HUES6 (cell line): ENCODE measurements around the gene ZYG11A.
A peak's percentile ranks its signal among the peaks of the same experiment; 100 is the strongest.
"Not testable (repeated sequence)": the region's sequence is repeated elsewhere in the genome, so short reads cannot be mapped to it uniquely, and the experiment has no call there.

ENCODE experiments used
- H3K27ac ChIP-seq: 2 replicates; pipeline ENCODE4 v1.7.0; 2013; ENCODE audit warnings: low read depth, mild to moderate bottlenecking, low read length, inconsistent platforms
- H3K27me3 ChIP-seq: 2 replicates; pipeline ENCODE4 v1.6.1; 2013; ENCODE audit warnings: low read length; ENCODE audit not compliant: control insufficient read depth, insufficient read depth
- H3K36me3 ChIP-seq: 2 replicates; pipeline ENCODE4 v1.6.1; 2013; ENCODE audit warnings: low read length; ENCODE audit not compliant: control insufficient read depth, insufficient read depth
- H3K4me1 ChIP-seq: 2 replicates; pipeline ENCODE4 v1.6.1; 2013; ENCODE audit warnings: low read length; ENCODE audit not compliant: control insufficient read depth, insufficient read depth
- H3K4me3 ChIP-seq: 2 replicates; pipeline ENCODE4 v1.5.1; 2013; ENCODE audit warnings: low read depth, low read length
- H3K9ac ChIP-seq: one replicate; pipeline ENCODE4 v1.6.1; 2013; ENCODE audit warnings: mild to moderate bottlenecking, low read length
- H3K9me3 ChIP-seq: 2 replicates; pipeline ENCODE4 v1.6.1; 2013; ENCODE audit warnings: low read depth, low read length; ENCODE audit not compliant: control insufficient read depth, insufficient read depth

The ZYG11A gene

DNA sequence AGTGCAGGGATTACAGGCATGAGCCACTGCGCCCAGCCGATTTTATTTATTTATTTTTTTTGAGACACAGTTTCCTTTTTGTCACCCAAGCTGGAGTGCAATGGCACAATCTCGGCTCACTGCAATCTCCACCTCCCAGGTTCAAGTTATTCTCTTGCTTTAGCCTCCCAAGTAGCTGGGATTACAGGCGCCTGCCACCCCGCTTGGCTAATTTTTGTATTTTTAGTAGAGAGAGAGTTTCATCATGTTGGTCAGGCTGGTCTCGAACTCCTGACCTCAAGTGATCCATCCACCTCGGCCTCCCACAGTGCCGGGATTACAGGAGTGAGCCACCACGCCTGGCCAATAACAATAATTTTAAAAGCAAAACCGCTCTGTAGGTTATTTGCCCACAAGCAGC, 3.4 kb upstream of the ZYG11A start:
- not testable (repeated sequence) for H3K9me3 ChIP-seq, H3K27ac ChIP-seq, H3K36me3 ChIP-seq, H3K9ac ChIP-seq, H3K4me3 ChIP-seq
- Histone ChIP-seq H3K27me3 (peaks cover 18% of the 10 kb centered on the region), H3K4me1 (peaks cover 20% of the 10 kb centered on the region)

DNA sequence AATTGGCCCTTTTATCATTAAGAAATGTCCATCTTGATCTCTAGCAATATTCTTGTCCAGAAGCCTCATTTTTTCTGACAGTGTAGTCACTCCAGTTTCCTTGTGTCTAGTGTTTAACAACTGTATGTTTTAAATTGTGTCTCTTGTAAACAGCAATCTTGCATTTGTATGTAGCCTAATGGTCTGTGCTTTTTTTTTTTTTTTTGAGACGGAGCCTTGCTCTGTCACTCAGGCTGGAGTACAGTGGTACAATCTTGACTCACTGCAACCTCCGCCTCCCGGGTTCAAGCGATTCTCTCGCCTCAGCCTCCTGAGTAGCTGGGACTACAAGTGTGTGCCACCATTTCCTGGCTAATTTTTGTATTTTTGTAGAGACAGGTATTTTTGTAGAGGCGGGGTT, 2.6 kb downstream of the ZYG11A start:
- not testable (repeated sequence) for H3K27ac ChIP-seq, H3K9me3 ChIP-seq, H3K36me3 ChIP-seq, H3K4me1 ChIP-seq
- Histone ChIP-seq H3K9ac (peak overlapping the region; percentile 24), H3K27me3 (peaks cover 18% of the 10 kb centered on the region), H3K4me3 (peak overlapping the region; percentile 38; the same call in 1 of the 2 replicates)

DNA sequence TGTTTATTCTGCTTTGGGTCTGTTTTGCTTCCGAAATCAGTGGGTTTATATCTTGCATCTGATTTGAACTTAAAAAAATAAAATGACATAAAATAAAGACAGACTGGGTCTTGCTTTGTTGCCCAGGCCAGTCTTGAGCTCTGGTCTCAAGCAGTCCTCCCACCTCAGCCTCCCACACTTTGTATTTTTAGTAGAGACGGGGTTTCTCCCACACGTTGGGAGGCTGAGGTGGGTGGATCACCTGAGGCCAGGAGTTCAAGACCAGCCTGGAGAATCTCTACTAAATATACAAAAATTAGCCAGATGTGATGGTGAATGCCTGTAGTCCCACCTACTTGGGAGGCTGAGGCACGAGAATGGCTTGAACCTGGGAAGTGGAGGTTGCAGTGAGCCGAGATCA, 5.9 kb downstream of the ZYG11A start:
- Histone ChIP-seq H3K4me1 (peaks cover 4% of the 10 kb centered on the region; the same call in 1 of the 2 replicates), H3K36me3 (no peaks in the 10 kb centered on the region), H3K4me3 (no peak overlapping the region), H3K9ac (no peak overlapping the region), H3K9me3 (no peaks in the 10 kb centered on the region), H3K27ac (no peak overlapping the region), H3K27me3 (peaks cover under 1% of the 10 kb centered on the region)

DNA sequence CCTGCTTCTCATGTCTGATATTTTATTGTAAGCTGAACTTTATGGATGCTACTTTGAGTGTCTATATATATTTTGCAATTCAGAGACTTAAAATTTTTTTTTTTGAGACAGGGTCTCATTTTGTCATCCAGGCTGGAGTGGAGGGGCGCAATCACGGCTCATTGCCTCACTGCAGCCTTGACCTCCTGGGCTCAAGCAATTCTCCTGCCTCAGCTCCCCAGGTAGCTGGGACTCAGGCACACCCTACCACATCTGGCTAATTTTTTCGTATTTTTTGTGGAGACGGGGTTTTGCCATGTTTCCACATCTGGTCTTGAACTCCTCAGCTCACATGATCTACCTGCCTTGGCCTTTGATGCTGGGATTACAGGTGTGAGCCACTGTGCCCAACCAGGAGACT, 8.4 kb downstream of the ZYG11A start:
- peaks cover 13% of the 10 kb centered on the region; the same call in 1 of the 2 replicates for H3K36me3 ChIP-seq
- H3K9ac ChIP-seq = no peak overlapping the region
- no peak overlapping the region for H3K4me3 ChIP-seq
- no peak overlapping the region for H3K27ac ChIP-seq
- no peaks in the 10 kb centered on the region for H3K4me1 ChIP-seq
- no peaks in the 10 kb centered on the region for H3K27me3 ChIP-seq
- no peaks in the 10 kb centered on the region for H3K9me3 ChIP-seq

DNA sequence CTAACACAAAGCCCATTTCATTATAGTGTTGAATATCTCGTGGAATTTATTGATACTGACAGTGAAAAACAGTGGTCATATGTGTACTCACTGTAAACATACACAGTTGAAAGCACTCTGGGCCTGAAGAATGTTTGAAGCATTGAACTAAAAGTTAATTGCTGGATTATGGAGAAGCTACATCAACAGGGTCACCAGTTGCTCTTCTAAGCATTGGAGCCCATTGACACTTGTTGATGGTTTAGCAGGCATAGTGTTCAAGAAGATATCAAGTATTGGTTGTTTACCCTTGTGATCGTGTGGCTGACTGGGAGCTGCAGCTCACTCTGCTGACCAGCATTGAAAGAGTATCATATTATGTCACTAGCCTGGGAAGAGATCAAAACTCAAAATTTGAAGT, 10.3 kb downstream of the ZYG11A start:
- no peaks in the 10 kb centered on the region for H3K4me1 ChIP-seq
- H3K9ac ChIP-seq = no peak overlapping the region
- H3K27me3 ChIP-seq = no peaks in the 10 kb centered on the region
- no peaks in the 10 kb centered on the region for H3K9me3 ChIP-seq
- H3K4me3 ChIP-seq = no peak overlapping the region
- peaks cover 27% of the 10 kb centered on the region for H3K36me3 ChIP-seq
- H3K27ac ChIP-seq = no peak overlapping the region

DNA sequence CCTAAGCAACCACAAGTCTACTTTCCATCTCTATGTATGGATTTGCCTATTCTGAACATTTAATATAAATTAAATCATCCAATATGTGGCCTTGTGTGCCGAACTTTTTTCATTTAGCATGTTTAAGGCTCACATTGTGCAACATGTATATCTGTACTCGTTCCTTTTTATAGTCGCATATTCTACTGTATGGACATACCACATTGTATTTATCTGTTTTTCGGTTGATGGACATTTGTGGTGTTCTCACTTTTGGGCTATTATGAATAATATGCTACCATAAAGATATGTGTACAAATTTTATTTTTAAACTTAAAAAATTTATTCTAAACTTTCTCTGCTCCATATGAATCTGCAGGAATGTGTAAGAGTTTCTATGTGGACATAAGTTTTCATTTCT, 13.0 kb downstream of the ZYG11A start:
- H3K9ac ChIP-seq = no peak overlapping the region
- H3K27me3 ChIP-seq = no peaks in the 10 kb centered on the region
- H3K36me3 ChIP-seq = peaks cover 33% of the 10 kb centered on the region
- no peak overlapping the region for H3K4me3 ChIP-seq
- H3K4me1 ChIP-seq = no peaks in the 10 kb centered on the region
- no peak overlapping the region for H3K27ac ChIP-seq
- no peaks in the 10 kb centered on the region for H3K9me3 ChIP-seq

DNA sequence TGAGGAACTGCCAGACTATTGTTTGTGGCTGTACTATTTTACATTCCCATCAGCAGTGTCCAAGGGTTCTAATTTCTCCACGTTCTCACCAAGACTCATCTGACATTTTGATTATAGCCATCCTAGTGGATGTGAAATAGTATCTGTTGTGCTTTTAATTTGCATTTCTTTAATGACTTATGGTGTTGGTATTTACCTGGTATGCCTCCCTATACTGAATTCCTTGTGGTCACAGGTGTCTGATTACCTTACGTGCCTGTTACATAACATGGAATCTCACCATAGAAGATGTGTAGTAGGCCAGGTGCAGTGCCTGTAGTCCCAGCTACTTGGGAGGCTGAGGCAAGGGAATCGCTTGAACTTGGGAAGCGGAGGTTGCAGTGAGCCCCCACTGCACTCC, 13.5 kb downstream of the ZYG11A start:
- Histone ChIP-seq H3K9me3 (no peaks in the 10 kb centered on the region), H3K27me3 (no peaks in the 10 kb centered on the region), H3K4me3 (no peak overlapping the region), H3K36me3 (peaks cover 38% of the 10 kb centered on the region), H3K4me1 (no peaks in the 10 kb centered on the region), H3K9ac (no peak overlapping the region), H3K27ac (no peak overlapping the region)

DNA sequence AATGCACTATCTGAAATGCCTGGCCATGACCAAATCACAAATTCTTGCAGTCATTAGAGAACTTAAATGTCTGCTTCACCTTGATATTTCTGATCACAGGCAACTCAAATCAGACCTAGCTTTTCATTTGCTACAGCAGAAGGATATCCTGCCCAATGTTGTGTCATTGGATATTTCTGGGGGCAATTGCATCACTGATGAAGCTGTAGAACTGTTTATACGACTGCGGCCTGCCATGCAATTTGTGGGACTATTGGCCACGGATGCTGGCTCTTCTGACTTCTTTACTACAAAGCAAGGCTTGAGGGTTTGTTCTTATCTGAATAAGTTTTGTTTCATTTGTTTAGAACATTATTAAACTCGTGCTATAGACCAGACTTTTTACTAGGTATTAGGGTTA, 14.9 kb downstream of the ZYG11A start:
- H3K9ac ChIP-seq = no peak overlapping the region
- H3K27ac ChIP-seq = no peak overlapping the region
- no peak overlapping the region for H3K4me3 ChIP-seq
- no peaks in the 10 kb centered on the region for H3K9me3 ChIP-seq
- H3K36me3 ChIP-seq = peaks cover 38% of the 10 kb centered on the region
- no peaks in the 10 kb centered on the region for H3K4me1 ChIP-seq
- no peaks in the 10 kb centered on the region for H3K27me3 ChIP-seq

DNA sequence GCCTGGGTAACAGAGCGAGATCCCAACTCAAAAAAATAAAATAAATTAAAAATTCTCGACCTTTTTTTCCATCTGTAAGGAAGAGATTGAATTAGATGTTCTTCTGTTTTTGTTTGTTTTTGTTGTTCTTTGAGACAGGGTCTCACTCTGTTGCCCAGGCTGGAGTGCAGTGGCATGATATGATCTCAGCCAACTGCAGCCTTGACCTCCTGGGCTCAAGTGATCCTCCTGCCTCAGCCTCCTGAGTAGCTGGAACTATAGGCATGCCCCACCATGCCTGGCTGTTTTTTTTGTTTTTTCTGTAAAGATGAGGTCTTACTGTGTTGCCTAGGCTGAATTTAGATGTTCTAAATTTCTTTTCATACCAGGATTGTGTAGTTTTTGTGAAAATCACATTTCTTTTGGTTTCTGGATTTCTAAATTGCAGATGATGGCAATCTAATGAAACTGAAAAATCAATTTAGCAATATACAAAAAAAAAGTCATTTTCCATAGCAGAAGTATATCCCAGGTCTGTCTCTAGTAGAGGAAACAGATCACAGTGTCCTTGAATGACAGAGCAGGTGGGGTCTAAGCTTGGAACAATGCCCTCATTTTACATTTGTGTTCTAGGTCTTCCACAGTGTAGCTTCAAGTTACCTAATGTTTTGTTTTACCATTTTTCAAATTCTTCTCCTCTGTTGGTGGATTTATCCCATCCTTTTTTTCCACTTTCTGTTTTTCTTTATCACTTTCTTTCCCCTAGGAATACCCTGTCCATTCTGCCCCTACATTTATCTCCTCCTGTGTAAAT, 20.3 kb downstream of the ZYG11A start:
- no peak overlapping the region for H3K27ac ChIP-seq
- no peak overlapping the region for H3K9ac ChIP-seq
- H3K9me3 ChIP-seq = no peaks in the 10 kb centered on the region
- H3K36me3 ChIP-seq = peaks cover 46% of the 10 kb centered on the region
- H3K4me3 ChIP-seq = no peak overlapping the region
- no peaks in the 10 kb centered on the region for H3K27me3 ChIP-seq
- no peaks in the 10 kb centered on the region; the same call in 1 of the 2 replicates for H3K4me1 ChIP-seq

DNA sequence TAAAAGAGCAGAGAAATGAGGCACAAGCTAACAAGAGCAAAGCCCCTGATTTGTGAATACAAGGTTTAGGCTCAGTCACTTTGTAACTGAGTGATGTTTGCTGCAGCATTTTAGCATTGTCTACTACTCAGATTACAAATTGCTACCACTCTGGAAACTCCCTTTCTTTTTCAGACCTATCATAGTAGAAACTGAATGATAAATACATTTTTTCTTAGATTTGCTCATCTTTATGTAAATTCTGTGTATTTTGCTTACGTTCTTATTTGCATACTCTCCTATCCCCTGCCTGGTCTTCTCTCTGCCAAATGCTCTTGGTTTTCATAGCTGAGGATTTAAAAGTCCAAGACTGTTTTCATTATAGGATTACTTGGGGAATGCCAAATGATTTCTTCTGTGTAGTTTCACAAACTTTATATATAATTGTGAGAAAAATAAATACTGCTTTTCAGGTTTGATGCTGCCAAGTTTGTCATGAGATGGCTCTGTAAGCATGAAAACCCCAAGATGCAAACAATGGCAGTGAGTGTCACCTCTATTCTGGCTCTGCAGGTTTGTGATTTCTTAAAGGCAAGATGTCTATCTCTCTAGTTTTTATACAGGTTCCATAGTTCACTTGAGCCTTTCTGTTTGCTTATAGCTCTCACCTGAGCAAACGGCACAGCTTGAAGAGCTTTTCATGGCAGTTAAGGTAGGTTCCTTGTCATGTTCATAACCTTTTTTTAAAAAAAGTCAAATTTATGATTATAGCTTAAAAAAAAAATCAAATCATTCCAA, 24.7 kb downstream of the ZYG11A start:
- no peak overlapping the region for H3K9ac ChIP-seq
- H3K4me3 ChIP-seq = no peak overlapping the region
- no peak overlapping the region for H3K27ac ChIP-seq
- H3K9me3 ChIP-seq = no peaks in the 10 kb centered on the region
- no peaks in the 10 kb centered on the region; the same call in 1 of the 2 replicates for H3K4me1 ChIP-seq
- H3K36me3 ChIP-seq = peaks cover 60% of the 10 kb centered on the region
- H3K27me3 ChIP-seq = no peaks in the 10 kb centered on the region

DNA sequence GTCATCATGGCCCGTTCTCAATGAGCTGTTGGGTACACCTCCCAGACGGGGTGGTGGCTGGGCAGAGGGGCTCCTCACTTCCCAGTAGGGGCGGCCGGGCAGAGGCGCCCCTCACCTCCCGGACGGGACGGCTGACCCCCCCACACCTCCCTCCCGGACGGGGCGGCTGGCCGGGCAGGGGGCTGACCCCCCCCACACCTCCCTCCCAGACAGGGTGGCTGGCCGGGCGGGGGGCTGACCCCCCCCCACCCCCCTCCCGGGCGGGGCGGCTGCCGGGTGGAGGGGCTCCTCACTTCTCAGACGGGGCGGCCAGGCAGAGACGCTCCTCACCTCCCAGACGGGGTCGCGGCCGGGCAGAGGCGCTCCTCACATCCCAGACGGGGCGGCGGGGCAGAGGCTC, 27.2 kb downstream of the ZYG11A start:
- H3K9me3 ChIP-seq, H3K4me1 ChIP-seq, H3K27me3 ChIP-seq, H3K27ac ChIP-seq, H3K4me3 ChIP-seq, H3K9ac ChIP-seq: not testable (repeated sequence)
- peaks cover 54% of the 10 kb centered on the region for H3K36me3 ChIP-seq
